Transverse colon (tissue), 4 donors: Measurements from ENCODE around the gene PSMC6. TPM values are rescaled to one million over a fixed set of nuclear protein-coding genes. Genes with fewer than 3 reads are reported as not detected.

Experiments used
- total RNA-seq, 4 donors: library from RNA; depleted of rRNA; stranded (reverse); fragments of >200 nt; gene quantifications; one replicate each; pipeline ENCODE4 v1.1.0, GENCODE V29; 2016

PSMC6 gene
- total RNA-seq, 4 donors from 2014 or later, result 6.8 to 87.8 (median 47.8) TPM

Other genes with a start within 250 kb of the PSMC6 start
- 10 to 100 TPM in 1 of 4 donors, 1 to 10 TPM in 2, not detected in 1; 5.6 to 11.1 (median 7.1) TPM for gene TXNDC16, start 154.7 kb upstream of the PSMC6 start, total RNA-seq
- gene GPR137C, start 154.4 kb upstream of the PSMC6 start, total RNA-seq, result 1 to 10 TPM in 1 of 4 donors, under 1 TPM in 3; 0.27 to 2.6 (median 0.36) TPM
- gene ERO1A, start 11.6 kb upstream of the PSMC6 start, total RNA-seq, result 10 to 100 TPM; 21.9 to 46.0 (median 35.6) TPM
- 10 to 100 TPM in 2 of 4 donors, 1 to 10 TPM in 2; 6.0 to 14.4 (median 9.1) TPM for gene STYX, start 23.0 kb downstream of the PSMC6 start, total RNA-seq
- gene GNPNAT1, start 84.4 kb downstream of the PSMC6 start, total RNA-seq, result 10 to 100 TPM in 2 of 4 donors, 1 to 10 TPM in 2; 7.5 to 17.1 (median 12.7) TPM
- 100 to 1,000 TPM in 1 of 4 donors, 10 to 100 TPM in 3; 38.6 to 186 (median 62.7) TPM for gene FERMT2, start 243.8 kb downstream of the PSMC6 start, total RNA-seq